PFSK-1 (cell line): ENCODE data around the gene LYPD5.

Experiments
- FOXP2 ChIP-seq: optimal IDR thresholded peaks from 2 replicates; pipeline ENCODE3; 2011; ENCODE audit warnings: borderline replicate concordance, control low read depth, inconsistent platforms; ENCODE audit not compliant: insufficient read depth; ENCODE audit errors: extremely low read length, extremely low read depth
- POLR2AphosphoS5 ChIP-seq: IDR thresholded peaks from 2 replicates; pipeline ENCODE4 v1.6.1; 2012; ENCODE audit warnings: low read depth, mild to moderate bottlenecking, control low read depth, low read length, moderate library complexity
- REST ChIP-seq, 2 experiments: IDR thresholded peaks; 2 replicates each; pipeline versions ENCODE4 v1.6.1 to v1.8.0; 2011 to 2012; ENCODE audit warnings: low read depth in 2 of 2, low read length in 2 of 2, control low read depth in 1 of 2, inconsistent platforms in 1 of 2, mild to moderate bottlenecking in 1 of 2, moderate library complexity in 1 of 2; ENCODE audit not compliant: insufficient read depth in 1 of 2
- SIN3A ChIP-seq: IDR thresholded peaks from 2 replicates; pipeline ENCODE4 v1.6.1; 2012; ENCODE audit warnings: mild to moderate bottlenecking, low read length, moderate library complexity, borderline replicate concordance; ENCODE audit not compliant: insufficient read depth
- TAF1 ChIP-seq: IDR thresholded peaks from 2 replicates; pipeline ENCODE4 v1.6.1; 2012; ENCODE audit warnings: low read length, control low read depth, borderline replicate concordance; ENCODE audit not compliant: insufficient read depth

Gene LYPD5

GRCh38 chr19:43797118-43797517 lies 5.1 kb downstream of the LYPD5 start:
- TF ChIP-seq REST (IDR thresholded peaks at IDR 0.05; ENCODE audit: insufficient read depth in 1 of 2, low read depth in 2 of 2, low read length in 2 of 2) (no peak), FOXP2 (no peak), SIN3A (no peak), TAF1 (no peak), POLR2AphosphoS5 (no peak)

- TF ChIP-seq REST (IDR thresholded peaks at IDR 0.05; ENCODE audit: insufficient read depth in 1 of 2, low read depth in 2 of 2, low read length in 2 of 2) (no peak), FOXP2 (no peak), SIN3A (no peak), TAF1 (no peak)
These were observed 11.7 kb downstream of the LYPD5 start for GRCh38 chr19:43790587-43790986.

GRCh38 chr19:43789029-43789428 lies 13.2 kb downstream of the LYPD5 start:
- TF ChIP-seq SIN3A (peak; percentile 99; the same call in 1 of the 2 replicates), REST (IDR thresholded peaks at IDR 0.05; ENCODE audit: insufficient read depth in 1 of 2, low read depth in 2 of 2, low read length in 2 of 2) (peak; percentile 92 to 100), FOXP2 (no peak), POLR2AphosphoS5 (no peak), TAF1 (no peak)

- TF ChIP-seq REST (IDR thresholded peaks at IDR 0.05; ENCODE audit: insufficient read depth in 1 of 2, low read depth in 2 of 2, low read length in 2 of 2) (no peak), TAF1 (no peak), SIN3A (no peak), FOXP2 (no peak), POLR2AphosphoS5 (no peak)
These were observed 15.6 kb downstream of the LYPD5 start for GRCh38 chr19:43786665-43787064.
